ENCODE results near the gene SIX4. TPM values are rescaled to one million over a fixed set of nuclear protein-coding genes. Genes with fewer than 3 reads are reported as not detected.

SIX4 gene
- total RNA-seq, 2 donors from 2014 or later, result 3.3 to 4.1 TPM

- H3K9me3 ChIP-seq, result peaks cover 0 to 5% of the 10 kb centered on the region in 2 donors
- no peak for TF ChIP-seq CTCF (IDR thresholded peaks at IDR 0.05)
- H3K27ac ChIP-seq, result no peak overlapping the region
- H3K4me3 ChIP-seq, result no peak overlapping the region
- H3K4me1 ChIP-seq, result no peaks in the 10 kb centered on the region
- H3K27me3 ChIP-seq, result no peaks in the 10 kb centered on the region
- no peak for DNase-seq (ENCODE audit: low spot score)
- H3K36me3 ChIP-seq, result no peaks in the 10 kb centered on the region
Measured at GRCh38 chr14:60681271-60681670, 42.9 kb downstream of the SIX4 start.

- no peak for TF ChIP-seq CTCF (IDR thresholded peaks at IDR 0.05)
- no peak for DNase-seq (ENCODE audit: low spot score)
Measured at GRCh38 chr14:60680511-60680910, 43.6 kb downstream of the SIX4 start.

GRCh38 chr14:60679566-60680258, 44.4 kb downstream of the SIX4 start:
- H3K4me1 ChIP-seq, result no peaks in the 10 kb centered on the region
- no peak for DNase-seq (ENCODE audit: low spot score)
- H3K27ac ChIP-seq, result no peak overlapping the region
- no peak overlapping the region for H3K4me3 ChIP-seq
- no peaks in the 10 kb centered on the region for H3K27me3 ChIP-seq
- peaks cover 0 to 5% of the 10 kb centered on the region in 2 donors for H3K9me3 ChIP-seq
- no peaks in the 10 kb centered on the region for H3K36me3 ChIP-seq
- TF ChIP-seq CTCF (IDR thresholded peaks at IDR 0.05), result no peak

More at GRCh38 chr14:60680511-60680910, 43.6 kb downstream of the SIX4 start:
- Histone ChIP-seq H3K4me1 (no peaks in the 10 kb centered on the region), H3K4me3 (no peak overlapping the region), H3K36me3 (no peaks in the 10 kb centered on the region), H3K27ac (no peak overlapping the region), H3K9me3 (peaks cover 0 to 5% of the 10 kb centered on the region in 2 donors), H3K27me3 (no peaks in the 10 kb centered on the region)

- Histone ChIP-seq H3K4me1 (no peaks in the 10 kb centered on the region), H3K27ac (no peak overlapping the region), H3K9me3 (peaks cover 0 to 5% of the 10 kb centered on the region in 2 donors), H3K4me3 (no peak overlapping the region), H3K27me3 (no peaks in the 10 kb centered on the region), H3K36me3 (no peaks in the 10 kb centered on the region)
- no peak for TF ChIP-seq CTCF (IDR thresholded peaks at IDR 0.05)
- no peak for DNase-seq (ENCODE audit: low spot score)
Measured at GRCh38 chr14:60677701-60678100, 46.5 kb downstream of the SIX4 start.

GRCh38 chr14:60670989-60671388, 53.2 kb downstream of the SIX4 start:
- DNase-seq (ENCODE audit: low spot score), result no peak
- Histone ChIP-seq H3K9me3 (no peaks in the 10 kb centered on the region), H3K4me1 (no peaks in the 10 kb centered on the region), H3K27me3 (no peaks in the 10 kb centered on the region), H3K36me3 (no peaks in the 10 kb centered on the region), H3K27ac (no peak overlapping the region), H3K4me3 (no peak overlapping the region)
- no peak for TF ChIP-seq CTCF (IDR thresholded peaks at IDR 0.05)
